K562 (cell line): ENCODE measurements around the gene ZP1. TPM values are rescaled to one million over a fixed set of nuclear protein-coding genes. Genes with fewer than 3 reads are reported as not detected.

Experiments
- CREB1 ChIP-seq, 2 experiments: sonication (generic) in 1 of 2; formaldehyde crosslinking in 1 of 2; IDR thresholded peaks; 2 replicates each; pipeline versions ENCODE4 v1.6.1 to v1.8.0; 2012 to 2022; ENCODE audit warnings: inconsistent platforms in 1 of 2, mild to moderate bottlenecking in 1 of 2, missing genetic modification reagents in 1 of 2, moderate library complexity in 1 of 2
- EWSR1 ChIP-seq: fragments of 450-650 bp; IDR thresholded peaks from 2 replicates; pipeline ENCODE4 v1.6.1; 2018; ENCODE audit warnings: borderline replicate concordance, mild to moderate bottlenecking, low read depth, moderate library complexity; ENCODE audit not compliant: partially characterized antibody
- HNRNPL ChIP-seq: fragments of 200-400 bp; formaldehyde crosslinking; IDR thresholded peaks from 2 replicates; pipeline ENCODE4 v1.6.1; 2017; ENCODE audit warnings: low read depth, mild to moderate bottlenecking, low read length
- LEF1 ChIP-seq: fragments of 450-650 bp; IDR thresholded peaks from 2 replicates; pipeline ENCODE4 v1.6.1; 2016; ENCODE audit warnings: mild to moderate bottlenecking
- MAZ ChIP-seq, 2 experiments: fragments of 450-650 bp in 1 of 2; sonication (generic) in 1 of 2; formaldehyde crosslinking; IDR thresholded peaks in 1 of 2; conservative IDR thresholded peaks in 1 of 2; 2 replicates each; pipeline versions ENCODE4 v1.4.0 to v1.5.0; 2020; ENCODE audit warnings: mild to moderate bottlenecking in 1 of 2, missing genetic modification reagents in 1 of 2
- MEF2D ChIP-seq: conservative IDR thresholded peaks from 2 replicates; pipeline ENCODE4 v1.6.1; 2016; ENCODE audit warnings: low read depth, missing genetic modification characterization, missing compliant biosample characterization
- MITF ChIP-seq: IDR thresholded peaks from 2 replicates; pipeline ENCODE4 v1.6.1; 2014; ENCODE audit warnings: antibody characterized with exemption
- NFIC ChIP-seq: fragments of 450-650 bp; IDR thresholded peaks from 2 replicates; pipeline ENCODE4 v1.6.1; 2017; ENCODE audit warnings: mild to moderate bottlenecking, inconsistent platforms
- RHOXF2B ChIP-seq: fragments of 250-450 bp; sonication (Bioruptor Pico); conservative IDR thresholded peaks from 2 replicates; pipeline ENCODE4 v1.5.1; 2021
- RREB1 ChIP-seq: fragments of 250-450 bp; sonication (Bioruptor Pico); IDR thresholded peaks from 2 replicates; pipeline ENCODE4 v1.4.0; 2020
- STAT5A ChIP-seq: IDR thresholded peaks from 2 replicates; pipeline ENCODE4 v1.6.1; 2012; ENCODE audit warnings: low read length, inconsistent platforms, borderline replicate concordance
- TAF15 ChIP-seq: fragments of 200-400 bp; formaldehyde crosslinking; IDR thresholded peaks from 2 replicates; pipeline ENCODE4 v1.6.1; 2017; ENCODE audit warnings: mild to moderate bottlenecking, low read depth, low read length, moderate library complexity
- TARDBP ChIP-seq: fragments of 450-650 bp; IDR thresholded peaks from 2 replicates; pipeline ENCODE4 v1.6.1; 2016
- ZNF436 ChIP-seq: fragments of 250-450, 450-650 bp; sonication (Bioruptor Pico); formaldehyde crosslinking; IDR thresholded peaks from 2 replicates; pipeline ENCODE4 v1.7.0; 2020; ENCODE audit warnings: mild to moderate bottlenecking
- ZNF699 ChIP-seq: fragments of 250-450 bp; sonication (Bioruptor Pico); IDR thresholded peaks from 2 replicates; pipeline ENCODE4 v1.8.0; 2021; ENCODE audit warnings: mild to moderate bottlenecking, moderate library complexity; ENCODE audit not compliant: insufficient replicate concordance
- polyA plus RNA-seq, 8 experiments: library from polyadenylated mRNA; depleted of rRNA in 4 of 8; stranded (reverse) in 5 of 8; unstranded in 3 of 8; fragments of >200 nt; fragmentation: Nextera tagmentation in 2 of 8; fragmentation: Illumina TruSeq in 1 of 8; extraction: Ambion mirVana in 2 of 8; extraction: Trizol in 1 of 8; gene quantifications; 2 replicates each; pipeline versions ENCODE4 v1.2.1 to v1.2.3, GENCODE V29; 2011 to 2014; ENCODE audit warnings: inconsistent platforms in 1 of 8, missing spikeins in 1 of 8
- total RNA-seq, 7 experiments: library from RNA; depleted of rRNA in 6 of 7; stranded (reverse); fragments of >200 nt in 6 of 7; fragmentation: Illumina TruSeq in 2 of 7; extraction: Trizol in 2 of 7; gene quantifications; 2 replicates each; pipeline versions ENCODE4 v1.2.1 to v1.2.3, GENCODE V29; 2011 to 2021; ENCODE audit warnings: low replicate concordance in 1 of 7
- TF ChIP-seq, protein P1 (sequence below): sonication (generic); formaldehyde crosslinking; IDR thresholded peaks from 2 replicates; pipeline ENCODE4 v1.4.0; 2020; ENCODE audit warnings: mild to moderate bottlenecking, missing genetic modification reagents
- TF ChIP-seq, protein P2 (sequence below): fragments of 450-650 bp; formaldehyde crosslinking; conservative IDR thresholded peaks from 2 replicates; pipeline ENCODE4 v1.4.0; 2022; ENCODE audit warnings: mild to moderate bottlenecking, missing genetic modification characterization

ZP1 gene
- total and polyA plus RNA-seq, 9 of the 15 experiments (the other 6 are each of a cell fraction or from before 2014, with no cell fraction given): 0.11 to 0.15 TPM; not detected in 7

- TF ChIP-seq TAF15 (no peak), ZNF699 (CRISPR knock-in tag) (no peak), HNRNPL (no peak), MAZ (CRISPR knock-in tag; conservative IDR thresholded peaks at IDR 0.05 in 1 of 2, IDR thresholded peaks at IDR 0.05 in 1 of 2) (0 out of 4 replicates have a peak, but pooled peaks of 1 of the 2 experiments have one; percentile 21), ZNF436 (no peak), RHOXF2B (CRISPR knock-in tag) (no peak), LEF1 (peak; percentile 51; the same call in 1 of the 2 replicates), STAT5A (peak; percentile 54; the same call in 1 of the 2 replicates), TARDBP (no peak), MITF (no peak), EWSR1 (no peak), MEF2D (no peak), NFIC (peak; percentile 98), CREB1 (IDR thresholded peaks at IDR 0.05) (0 out of 2 replicates have a peak, but pooled peaks have one; percentile 17), CREB1 (CRISPR knock-in tag; IDR thresholded peaks at IDR 0.05) (no peak), RREB1 (CRISPR knock-in tag) (no peak)
- TF ChIP-seq, protein P1, sequence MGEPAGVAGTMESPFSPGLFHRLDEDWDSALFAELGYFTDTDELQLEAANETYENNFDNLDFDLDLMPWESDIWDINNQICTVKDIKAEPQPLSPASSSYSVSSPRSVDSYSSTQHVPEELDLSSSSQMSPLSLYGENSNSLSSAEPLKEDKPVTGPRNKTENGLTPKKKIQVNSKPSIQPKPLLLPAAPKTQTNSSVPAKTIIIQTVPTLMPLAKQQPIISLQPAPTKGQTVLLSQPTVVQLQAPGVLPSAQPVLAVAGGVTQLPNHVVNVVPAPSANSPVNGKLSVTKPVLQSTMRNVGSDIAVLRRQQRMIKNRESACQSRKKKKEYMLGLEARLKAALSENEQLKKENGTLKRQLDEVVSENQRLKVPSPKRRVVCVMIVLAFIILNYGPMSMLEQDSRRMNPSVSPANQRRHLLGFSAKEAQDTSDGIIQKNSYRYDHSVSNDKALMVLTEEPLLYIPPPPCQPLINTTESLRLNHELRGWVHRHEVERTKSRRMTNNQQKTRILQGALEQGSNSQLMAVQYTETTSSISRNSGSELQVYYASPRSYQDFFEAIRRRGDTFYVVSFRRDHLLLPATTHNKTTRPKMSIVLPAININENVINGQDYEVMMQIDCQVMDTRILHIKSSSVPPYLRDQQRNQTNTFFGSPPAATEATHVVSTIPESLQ (CRISPR knock-in tag): 0 out of 2 replicates have a peak, but pooled peaks have one; percentile 53
- TF ChIP-seq, protein P2, sequence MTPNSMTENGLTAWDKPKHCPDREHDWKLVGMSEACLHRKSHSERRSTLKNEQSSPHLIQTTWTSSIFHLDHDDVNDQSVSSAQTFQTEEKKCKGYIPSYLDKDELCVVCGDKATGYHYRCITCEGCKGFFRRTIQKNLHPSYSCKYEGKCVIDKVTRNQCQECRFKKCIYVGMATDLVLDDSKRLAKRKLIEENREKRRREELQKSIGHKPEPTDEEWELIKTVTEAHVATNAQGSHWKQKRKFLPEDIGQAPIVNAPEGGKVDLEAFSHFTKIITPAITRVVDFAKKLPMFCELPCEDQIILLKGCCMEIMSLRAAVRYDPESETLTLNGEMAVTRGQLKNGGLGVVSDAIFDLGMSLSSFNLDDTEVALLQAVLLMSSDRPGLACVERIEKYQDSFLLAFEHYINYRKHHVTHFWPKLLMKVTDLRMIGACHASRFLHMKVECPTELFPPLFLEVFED (CRISPR knock-in tag): no peak
Observed at GRCh38 chr11:60891103-60891741, 23.9 kb downstream of the ZP1 start (continued).
